DND-41 (cell line): ENCODE data around the gene TIPRL.
A peak's percentile ranks its signal among the peaks of the same experiment; 100 is the strongest.

Experiments used
- ATAC-seq: fragments of 200-7000 bp; cut with Tn5 transposase; 3 replicates; pipeline ENCODE4 v1.9.1; 2021; ENCODE audit warnings: low read depth; ENCODE audit not compliant: insufficient read depth
- DNase-seq: peaks from one replicate; pipeline ENCODE4 v3.0.0-alpha.2; 2020
- H2AFZ ChIP-seq: 2 replicates; pipeline ENCODE4 v1.6.0; 2012; ENCODE audit warnings: low read depth, low read length
- H3K27ac ChIP-seq: 2 replicates; pipeline ENCODE4 v1.5.1; 2012; ENCODE audit warnings: low read length, inconsistent platforms
- H3K27me3 ChIP-seq: fragments of 200-600 bp; sonication (generic); 2 replicates; pipeline ENCODE4 v1.6.0; 2012; ENCODE audit warnings: low read length, mild to moderate bottlenecking, inconsistent platforms; ENCODE audit not compliant: insufficient read depth, poor library complexity
- H3K36me3 ChIP-seq: 2 replicates; pipeline ENCODE4 v1.5.1; 2012; ENCODE audit warnings: low read length, inconsistent platforms; ENCODE audit not compliant: insufficient read depth
- H3K4me1 ChIP-seq: 2 replicates; pipeline ENCODE4 v1.5.1; 2012; ENCODE audit warnings: mild to moderate bottlenecking, low read length; ENCODE audit not compliant: insufficient read depth
- H3K4me2 ChIP-seq: 2 replicates; pipeline ENCODE4 v1.6.0; 2012; ENCODE audit warnings: mild to moderate bottlenecking, moderate library complexity, low read length, inconsistent platforms; ENCODE audit not compliant: insufficient read depth
- H3K4me3 ChIP-seq, 2 experiments: fragments of 200-600 bp in 1 of 2; shearing (Covaris generic) in 1 of 2; 2 replicates each; pipeline ENCODE4 v1.5.1; 2012 to 2016; ENCODE audit warnings: inconsistent platforms in 2 of 2, low read length in 2 of 2, mild to moderate bottlenecking in 2 of 2, low read depth in 1 of 2, moderate library complexity in 1 of 2
- H3K79me2 ChIP-seq: 2 replicates; pipeline ENCODE4 v1.6.0; 2012; ENCODE audit warnings: low read length, inconsistent platforms; ENCODE audit not compliant: insufficient read depth
- H3K9ac ChIP-seq: 2 replicates; pipeline ENCODE4 v1.6.0; 2012; ENCODE audit warnings: low read depth, mild to moderate bottlenecking, inconsistent platforms, low read length, moderate library complexity
- H3K9me3 ChIP-seq: 2 replicates; pipeline ENCODE4 v1.5.1; 2012; ENCODE audit warnings: low read length, moderate library complexity, mild to moderate bottlenecking, inconsistent platforms; ENCODE audit not compliant: insufficient read depth, severe bottlenecking
- H4K20me1 ChIP-seq: 2 replicates; pipeline ENCODE4 v1.6.0; 2012; ENCODE audit warnings: low read length; ENCODE audit not compliant: insufficient read depth
- CTCF ChIP-seq: IDR thresholded peaks from 2 replicates; pipeline ENCODE4 v1.5.1; 2012; ENCODE audit warnings: borderline replicate concordance, low read length, moderate library complexity, mild to moderate bottlenecking; ENCODE audit not compliant: poor library complexity, severe bottlenecking; ENCODE audit errors: extremely low read depth
- EZH2 ChIP-seq: IDR thresholded peaks from 3 replicates; pipeline ENCODE4 v1.6.1; 2012; ENCODE audit warnings: borderline replicate concordance, low read depth, mild to moderate bottlenecking, moderate library complexity, low read length, inconsistent platforms; ENCODE audit not compliant: severe bottlenecking

The TIPRL gene

GRCh38 chr1:168172250-168172915, 6.4 kb upstream of the TIPRL start:
- Histone ChIP-seq H3K9ac (no peak overlapping the region), H3K9me3 (no peaks in the 10 kb centered on the region), H3K27me3 (no peaks in the 10 kb centered on the region), H3K79me2 (no peaks in the 10 kb centered on the region), H3K36me3 (no peaks in the 10 kb centered on the region), H2AFZ (peak overlapping the region; percentile 52; the same call in 1 of the 2 replicates), H3K4me2 (no peak overlapping the region), H3K27ac (no peak overlapping the region), H3K4me3 (no peak overlapping the region), H4K20me1 (no peaks in the 10 kb centered on the region), H3K4me1 (no peaks in the 10 kb centered on the region)
- DNase-seq (no peak), ATAC-seq (no peak)
- TF ChIP-seq EZH2 (no peak), CTCF (no peak)

GRCh38 chr1:168178227-168178637, 530 bp upstream of the TIPRL start:
- Histone ChIP-seq H3K4me2 (peak overlapping the region; percentile 76), H3K9ac (peak overlapping the region; percentile 78), H3K36me3 (no peaks in the 10 kb centered on the region; the same call in 1 of the 2 replicates), H3K27me3 (no peaks in the 10 kb centered on the region), H3K79me2 (peaks cover 43% of the 10 kb centered on the region), H4K20me1 (no peaks in the 10 kb centered on the region; the same call in 1 of the 2 replicates), H3K4me1 (peaks cover 28% of the 10 kb centered on the region), H3K27ac (peak overlapping the region; percentile 85), H3K4me3 (peak overlapping the region; percentile 10 to 67; a peak in 3 of 4 replicates), H3K9me3 (no peaks in the 10 kb centered on the region), H2AFZ (peak overlapping the region; percentile 73)
- DNase-seq (no peak), ATAC-seq (peak; percentile 2; the same call in 2 of the 3 replicates)
- TF ChIP-seq EZH2 = no peak
- TF ChIP-seq CTCF = no peak

- peak overlapping the region; percentile 85 for H3K27ac ChIP-seq
- TF ChIP-seq EZH2 (no peak), CTCF (no peak)
Observed at GRCh38 chr1:168179438-168180147, 831 bp downstream of the TIPRL start.

More at GRCh38 chr1:168179438-168180147, 831 bp downstream of the TIPRL start:
- Histone ChIP-seq H3K4me1 (peaks cover 28% of the 10 kb centered on the region), H3K79me2 (peaks cover 56% of the 10 kb centered on the region), H3K36me3 (peaks cover 11% of the 10 kb centered on the region), H3K9me3 (no peaks in the 10 kb centered on the region), H3K4me3 (peak overlapping the region; percentile 59 to 67), H4K20me1 (no peaks in the 10 kb centered on the region; the same call in 1 of the 2 replicates), H3K9ac (peak overlapping the region; percentile 78), H2AFZ (peak overlapping the region; percentile 79), H3K4me2 (peak overlapping the region; percentile 76), H3K27me3 (no peaks in the 10 kb centered on the region)
- DNase-seq (peak; percentile 21), ATAC-seq (peak; percentile 13; the same call in 2 of the 3 replicates)
